CD14-positive monocyte (primary cell): ENCODE measurements around the gene ARID1B. TPM values are rescaled to one million over a fixed set of nuclear protein-coding genes. Genes with fewer than 3 reads are reported as not detected.

ENCODE experiments used
- DNase-seq, 3 donors: peaks; one replicate each; pipeline ENCODE4 v3.0.0-alpha.2; 2011 to 2022
- H2AFZ ChIP-seq: 2 replicates; pipeline ENCODE4 v1.6.0; 2012; ENCODE audit warnings: mild to moderate bottlenecking, low read depth, low read length, inconsistent platforms; ENCODE audit not compliant: insufficient read depth, poor library complexity, severe bottlenecking
- H3K27ac ChIP-seq, 2 donors: 1 replicate in 1 of 2; 2 replicates in 1 of 2; pipeline ENCODE4 v1.5.1; 2012 to 2013; ENCODE audit warnings: low read length in 2 of 2, control low read depth in 1 of 2, inconsistent platforms in 1 of 2, low read depth in 1 of 2, mild to moderate bottlenecking in 1 of 2
- H3K27me3 ChIP-seq, 2 donors: one replicate each; pipeline versions ENCODE4 v1.6.0 to v1.6.1; 2011 to 2013; ENCODE audit warnings: low read length in 2 of 2; ENCODE audit not compliant: control insufficient read depth in 2 of 2, insufficient read depth in 2 of 2
- H3K36me3 ChIP-seq, 2 donors: replicated peaks in 1 of 2; 1 replicate in 1 of 2; 2 replicates in 1 of 2; pipeline versions ENCODE4 v1.5.1 to v1.6.1; 2012 to 2013; ENCODE audit warnings: low read length in 2 of 2, control low read depth in 1 of 2, inconsistent platforms in 1 of 2, mild to moderate bottlenecking in 1 of 2; ENCODE audit not compliant: insufficient read depth in 2 of 2, control insufficient read depth in 1 of 2
- H3K4me1 ChIP-seq, 2 donors: 1 replicate in 1 of 2; 2 replicates in 1 of 2; pipeline versions ENCODE4 v1.5.1 to v1.6.1; 2012 to 2013; ENCODE audit warnings: low read length in 2 of 2, control low read depth in 1 of 2, inconsistent platforms in 1 of 2, mild to moderate bottlenecking in 1 of 2, moderate library complexity in 1 of 2; ENCODE audit not compliant: insufficient read depth in 2 of 2, control insufficient read depth in 1 of 2
- H3K4me2 ChIP-seq: replicated peaks from 2 replicates; pipeline ENCODE3; 2012; ENCODE audit warnings: low read length, moderate library complexity, mild to moderate bottlenecking; ENCODE audit not compliant: poor library complexity, severe bottlenecking; ENCODE audit errors: extremely low read depth
- H3K4me3 ChIP-seq, 3 experiments: fragments of 200-600 bp in 1 of 3; sonication (generic) in 1 of 3; replicated peaks in 1 of 3; 1 replicate in 2 of 3; 2 replicates in 1 of 3; pipeline ENCODE4 v1.5.1; 2011 to 2013; ENCODE audit warnings: low read length in 3 of 3, mild to moderate bottlenecking in 3 of 3, control low read depth in 2 of 3, low read depth in 2 of 3, inconsistent platforms in 1 of 3, moderate library complexity in 1 of 3
- H3K79me2 ChIP-seq: 2 replicates; pipeline ENCODE4 v1.6.0; 2012; ENCODE audit warnings: mild to moderate bottlenecking, control low read depth, inconsistent platforms, low read length, moderate library complexity; ENCODE audit not compliant: insufficient read depth
- H3K9ac ChIP-seq: 2 replicates; pipeline ENCODE4 v1.6.0; 2017; ENCODE audit warnings: low read length, mild to moderate bottlenecking; ENCODE audit not compliant: insufficient read depth, poor library complexity, severe bottlenecking
- H3K9me3 ChIP-seq, 2 donors: replicated peaks in 1 of 2; 1 replicate in 1 of 2; 2 replicates in 1 of 2; pipeline versions ENCODE4 v1.5.1 to v1.6.1; 2012 to 2013; ENCODE audit warnings: low read length in 2 of 2, control low read depth in 1 of 2; ENCODE audit not compliant: control insufficient read depth in 1 of 2, insufficient read depth in 1 of 2
- H4K20me1 ChIP-seq: 2 replicates; pipeline ENCODE4 v1.6.0; 2012; ENCODE audit warnings: mild to moderate bottlenecking, low read length, control low read depth, moderate library complexity; ENCODE audit not compliant: insufficient read depth
- H3K27ac Mint-ChIP-seq, 7 donors: one replicate each; pipeline ENCODE4 v1.8.0; 2020; ENCODE audit warnings: mild to moderate bottlenecking in 7 of 7, mixed read lengths in 7 of 7, moderate library complexity in 6 of 7, inconsistent platforms in 2 of 7
- H3K27me3 Mint-ChIP-seq, 3 donors: one replicate each; pipeline ENCODE4 v1.8.0; 2021 to 2022; ENCODE audit warnings: low read depth in 3 of 3, mild to moderate bottlenecking in 3 of 3, mixed read lengths in 3 of 3, moderate library complexity in 3 of 3, inconsistent platforms in 1 of 3
- H3K36me3 Mint-ChIP-seq, 2 donors: one replicate each; pipeline ENCODE4 v1.8.0; 2020; ENCODE audit warnings: mixed read lengths in 2 of 2, inconsistent platforms in 1 of 2, mild to moderate bottlenecking in 1 of 2
- H3K4me1 Mint-ChIP-seq: one replicate; pipeline ENCODE4 v1.8.0; 2020; ENCODE audit warnings: mild to moderate bottlenecking, mixed read lengths
- H3K4me3 Mint-ChIP-seq, 2 donors: one replicate each; pipeline ENCODE4 v1.8.0; 2020; ENCODE audit warnings: mild to moderate bottlenecking in 2 of 2, mixed read lengths in 2 of 2, moderate library complexity in 1 of 2
- H3K9me3 Mint-ChIP-seq, 7 donors: one replicate each; pipeline ENCODE4 v1.8.0; 2020 to 2022; ENCODE audit warnings: mixed read lengths in 7 of 7, mild to moderate bottlenecking in 6 of 7, moderate library complexity in 6 of 7, inconsistent platforms in 2 of 7
- CTCF ChIP-seq: fragments of 200-600 bp; IDR thresholded peaks from one replicate; pipeline ENCODE4 v1.8.0; 2022; ENCODE audit warnings: antibody characterized with exemption, mild to moderate bottlenecking
- WGBS: methylation state at CpG from one replicate; pipeline ENCODE4 v1.1.5; 2013; ENCODE audit warnings: missing lambda C conversion rate; ENCODE audit not compliant: insufficient coverage; 5-methylcytosine and 5-hydroxymethylcytosine counted together
- intact Hi-C, 2 donors: fragments of 100-400 bp; cut with micrococcal nuclease; formaldehyde crosslinking; loops; one replicate each; pipeline versions ENCODE4 v1.15.0 to v1.15.1; 2023
- polyA plus RNA-seq, 3 donors: library from polyadenylated mRNA; depleted of rRNA in 1 of 3; unstranded in 2 of 3; stranded (reverse) in 1 of 3; fragments of 300-500 nt in 2 of 3; fragments of >200 nt in 1 of 3; fragmentation: Illumina TruSeq in 2 of 3; gene quantifications; 1 replicate in 2 of 3; 2 replicates in 1 of 3; pipeline ENCODE4 v1.2.3, GENCODE V29; 2012 to 2021

Gene ARID1B
- polyA plus RNA-seq, 3 donors = 3.2 to 22.1 (median 3.8) TPM

GRCh38 chr6:156946370-156946936 is 169.3 kb downstream of the ARID1B start:
- no peak overlapping the region for H3K27ac ChIP-seq
- H3K36me3 Mint-ChIP-seq = no peaks in the 10 kb centered on the region
- peaks cover 8% of the 10 kb centered on the region for H3K4me1 Mint-ChIP-seq
- H3K9me3 Mint-ChIP-seq = peaks cover 0 to 2% (median 0%) of the 10 kb centered on the region in 7 donors
- TF ChIP-seq CTCF = no peak
- peaks cover 83% of the 10 kb centered on the region for H3K79me2 ChIP-seq
- H4K20me1 ChIP-seq = peaks cover 97% of the 10 kb centered on the region
- no peak overlapping the region for H3K4me3 ChIP-seq
- no peaks in the 10 kb centered on the region for H3K9me3 ChIP-seq
- H3K4me1 ChIP-seq = no peaks in the 10 kb centered on the region
- no peaks in the 10 kb centered on the region for H3K27me3 ChIP-seq
- H3K4me3 Mint-ChIP-seq = no peak overlapping the region
- WGBS = 82% methylated on average over 5 of the region's 7 CpGs
- no peak for DNase-seq
- H2AFZ ChIP-seq = no peak overlapping the region
- no peak overlapping the region for H3K9ac ChIP-seq
- H3K36me3 ChIP-seq = no peaks in the 10 kb centered on the region
- intact Hi-C loops = no loop called here
- H3K27ac Mint-ChIP-seq = peak overlapping the region in 1 of 7 donors; percentile 52
- no peak overlapping the region for H3K4me2 ChIP-seq
- no peaks in the 10 kb centered on the region for H3K27me3 Mint-ChIP-seq

GRCh38 chr6:156948277-156948676 is 171.1 kb downstream of the ARID1B start:
- no peaks in the 10 kb centered on the region for H3K27me3 ChIP-seq
- H3K4me3 ChIP-seq = no peak overlapping the region
- no peaks in the 10 kb centered on the region for H3K9me3 ChIP-seq
- no peak overlapping the region for H3K4me2 ChIP-seq
- H3K36me3 ChIP-seq = no peaks in the 10 kb centered on the region
- no peak overlapping the region for H2AFZ ChIP-seq
- peaks cover 20% of the 10 kb centered on the region for H3K4me1 Mint-ChIP-seq
- H3K27me3 Mint-ChIP-seq = no peaks in the 10 kb centered on the region
- no peak for TF ChIP-seq CTCF
- H3K79me2 ChIP-seq = peaks cover 80% of the 10 kb centered on the region
- DNase-seq = no peak
- H3K4me1 ChIP-seq = no peaks in the 10 kb centered on the region
- H3K27ac Mint-ChIP-seq = no peak overlapping the region
- no peak overlapping the region for H3K9ac ChIP-seq
- no peak overlapping the region for H3K27ac ChIP-seq
- peaks cover 94% of the 10 kb centered on the region for H4K20me1 ChIP-seq
- H3K4me3 Mint-ChIP-seq = no peak overlapping the region
- H3K9me3 Mint-ChIP-seq = peaks cover 0 to 3% (median 0%) of the 10 kb centered on the region in 7 donors
- 80% methylated on average over 2 of the region's 6 CpGs for WGBS
- H3K36me3 Mint-ChIP-seq = no peaks in the 10 kb centered on the region
- intact Hi-C loops = no loop called here
